Measurements from ENCODE around the gene CHD1L.

The CHD1L gene

DNA sequence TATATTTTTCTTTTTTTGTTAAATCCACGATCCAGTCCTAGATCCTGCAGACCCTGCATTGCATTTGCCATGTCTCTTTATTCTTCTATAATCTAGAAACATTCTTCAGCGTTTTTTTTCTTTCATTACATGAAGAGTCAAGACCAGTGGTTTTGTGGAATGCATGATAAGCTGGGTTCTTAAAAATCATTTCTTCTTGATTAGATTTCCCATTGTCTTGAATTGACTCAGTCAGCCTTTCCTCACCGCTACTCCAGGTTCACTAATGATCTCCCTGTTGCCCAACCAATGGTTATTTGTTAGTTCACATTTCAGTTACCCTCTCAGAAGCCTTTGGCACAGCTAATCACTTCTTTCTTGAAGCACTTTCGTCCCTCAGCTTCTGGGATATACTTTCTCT, 25.2 kb downstream of the CHD1L start:
- H3K36me3 ChIP-seq (ENCODE audit: control insufficient read depth, low read length) = peaks cover 70% of the 10 kb centered on the region
- TF ChIP-seq EZH2phosphoT487 (IDR thresholded peaks at IDR 0.05; ENCODE audit: borderline replicate concordance, low read length) = no peak
- TF ChIP-seq, protein P1, sequence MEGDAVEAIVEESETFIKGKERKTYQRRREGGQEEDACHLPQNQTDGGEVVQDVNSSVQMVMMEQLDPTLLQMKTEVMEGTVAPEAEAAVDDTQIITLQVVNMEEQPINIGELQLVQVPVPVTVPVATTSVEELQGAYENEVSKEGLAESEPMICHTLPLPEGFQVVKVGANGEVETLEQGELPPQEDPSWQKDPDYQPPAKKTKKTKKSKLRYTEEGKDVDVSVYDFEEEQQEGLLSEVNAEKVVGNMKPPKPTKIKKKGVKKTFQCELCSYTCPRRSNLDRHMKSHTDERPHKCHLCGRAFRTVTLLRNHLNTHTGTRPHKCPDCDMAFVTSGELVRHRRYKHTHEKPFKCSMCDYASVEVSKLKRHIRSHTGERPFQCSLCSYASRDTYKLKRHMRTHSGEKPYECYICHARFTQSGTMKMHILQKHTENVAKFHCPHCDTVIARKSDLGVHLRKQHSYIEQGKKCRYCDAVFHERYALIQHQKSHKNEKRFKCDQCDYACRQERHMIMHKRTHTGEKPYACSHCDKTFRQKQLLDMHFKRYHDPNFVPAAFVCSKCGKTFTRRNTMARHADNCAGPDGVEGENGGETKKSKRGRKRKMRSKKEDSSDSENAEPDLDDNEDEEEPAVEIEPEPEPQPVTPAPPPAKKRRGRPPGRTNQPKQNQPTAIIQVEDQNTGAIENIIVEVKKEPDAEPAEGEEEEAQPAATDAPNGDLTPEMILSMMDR (IDR thresholded peaks at IDR 0.05; ENCODE audit: low read depth, low read length, poor library complexity, severe bottlenecking) = no peak
- no peaks in the 10 kb centered on the region for H3K27me3 ChIP-seq (ENCODE audit: control insufficient read depth, low read length)

DNA sequence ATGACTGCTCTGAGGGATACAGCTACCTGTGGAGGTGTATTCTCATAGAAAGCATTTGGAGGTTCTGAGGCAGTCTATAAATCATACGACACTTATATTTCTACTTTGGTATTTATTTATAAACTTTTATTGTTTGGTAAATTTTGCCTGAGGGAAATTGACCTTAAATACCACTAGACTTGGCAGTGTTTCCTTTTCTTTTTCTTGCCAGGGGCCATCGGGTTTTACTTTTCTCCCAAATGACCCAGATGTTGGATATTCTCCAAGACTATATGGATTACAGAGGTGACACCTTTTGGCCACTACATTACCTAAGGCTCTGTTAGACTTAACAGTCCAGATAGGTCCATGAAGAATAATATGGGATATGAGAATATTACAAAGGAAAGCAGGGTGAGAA, 28.2 kb downstream of the CHD1L start:
- Histone ChIP-seq H3F3A (ENCODE audit: control insufficient read depth, insufficient read depth) (peaks cover 3% of the 10 kb centered on the region; the same call in 1 of the 2 replicates), H3K36me3 (ENCODE audit: control insufficient read depth, low read length) (peaks cover 71% of the 10 kb centered on the region), H4K20me1 (ENCODE audit: control insufficient read depth, insufficient read depth, low read depth, low read length) (no peaks in the 10 kb centered on the region), H3K4me2 (ENCODE audit: low read length) (no peak overlapping the region), H3K79me2 (ENCODE audit: control insufficient read depth, low read length) (no peaks in the 10 kb centered on the region), H3K4me3 (ENCODE audit: low read length) (no peak overlapping the region), H3K9me3 (ENCODE audit: control insufficient read depth, insufficient read depth, low read length) (no peaks in the 10 kb centered on the region), H3K27me3 (ENCODE audit: control insufficient read depth, low read length) (no peaks in the 10 kb centered on the region), H3K4me1 (ENCODE audit: control insufficient read depth, low read length) (no peaks in the 10 kb centered on the region), H3K27ac (ENCODE audit: low read depth, low read length) (no peak overlapping the region), H3K9me2 (replicated peaks; ENCODE audit: control insufficient read depth, low read length) (no peaks in the 10 kb centered on the region)
- no peak for TF ChIP-seq EZH2phosphoT487 (IDR thresholded peaks at IDR 0.05; ENCODE audit: borderline replicate concordance, low read length)
- TF ChIP-seq, protein P1 (IDR thresholded peaks at IDR 0.05; ENCODE audit: low read depth, low read length, poor library complexity, severe bottlenecking) = no peak

More for the DNA sequence above, 25.2 kb downstream of the CHD1L start:
- H3K9me2 ChIP-seq (replicated peaks; ENCODE audit: control insufficient read depth, low read length) = no peaks in the 10 kb centered on the region
- no peak overlapping the region for H3K4me3 ChIP-seq (ENCODE audit: low read length)
- H3F3A ChIP-seq (ENCODE audit: control insufficient read depth, insufficient read depth) = no peaks in the 10 kb centered on the region
- no peak overlapping the region for H3K27ac ChIP-seq (ENCODE audit: low read depth, low read length)
- H4K20me1 ChIP-seq (ENCODE audit: control insufficient read depth, insufficient read depth, low read depth, low read length) = no peaks in the 10 kb centered on the region
- H3K9me3 ChIP-seq (ENCODE audit: control insufficient read depth, insufficient read depth, low read length) = no peaks in the 10 kb centered on the region
- no peaks in the 10 kb centered on the region for H3K4me1 ChIP-seq (ENCODE audit: control insufficient read depth, low read length)
- H3K4me2 ChIP-seq (ENCODE audit: low read length) = no peak overlapping the region
- H3K79me2 ChIP-seq (ENCODE audit: control insufficient read depth, low read length) = no peaks in the 10 kb centered on the region

DNA sequence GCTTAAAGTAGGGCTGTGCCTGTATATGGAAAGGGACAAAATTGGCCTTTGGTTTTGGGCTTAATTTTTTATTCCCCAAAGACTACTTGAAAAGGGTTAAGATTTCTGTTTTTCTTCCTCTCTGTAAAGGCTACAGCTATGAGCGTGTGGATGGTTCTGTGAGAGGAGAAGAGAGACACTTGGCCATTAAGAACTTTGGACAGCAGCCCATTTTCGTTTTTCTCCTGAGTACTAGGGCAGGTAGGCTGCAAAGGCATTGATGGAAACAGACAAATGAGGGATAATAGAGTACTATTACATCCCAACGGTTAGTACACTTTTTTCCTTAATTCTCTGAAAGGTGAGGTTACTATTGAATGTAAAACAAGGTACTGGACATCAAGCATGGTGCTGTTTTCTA, 29.6 kb downstream of the CHD1L start:
- Histone ChIP-seq H3K4me1 (ENCODE audit: control insufficient read depth, low read length) (no peaks in the 10 kb centered on the region), H3K79me2 (ENCODE audit: control insufficient read depth, low read length) (no peaks in the 10 kb centered on the region), H3F3A (ENCODE audit: control insufficient read depth, insufficient read depth) (peaks cover 3% of the 10 kb centered on the region; the same call in 1 of the 2 replicates), H4K20me1 (ENCODE audit: control insufficient read depth, insufficient read depth, low read depth, low read length) (no peaks in the 10 kb centered on the region), H3K4me2 (ENCODE audit: low read length) (no peak overlapping the region), H3K9me2 (replicated peaks; ENCODE audit: control insufficient read depth, low read length) (no peaks in the 10 kb centered on the region), H3K27me3 (ENCODE audit: control insufficient read depth, low read length) (no peaks in the 10 kb centered on the region), H3K9me3 (ENCODE audit: control insufficient read depth, insufficient read depth, low read length) (no peaks in the 10 kb centered on the region), H3K27ac (ENCODE audit: low read depth, low read length) (no peak overlapping the region), H3K4me3 (ENCODE audit: low read length) (no peak overlapping the region), H3K36me3 (ENCODE audit: control insufficient read depth, low read length) (peaks cover 71% of the 10 kb centered on the region)
- TF ChIP-seq, protein P1 (IDR thresholded peaks at IDR 0.05; ENCODE audit: low read depth, low read length, poor library complexity, severe bottlenecking) = no peak
- TF ChIP-seq EZH2phosphoT487 (IDR thresholded peaks at IDR 0.05; ENCODE audit: borderline replicate concordance, low read length) = no peak

Measured in DOHH2 (cell line).